Measurements from ENCODE around the gene DYTN. TPM values are rescaled to one million over a fixed set of nuclear protein-coding genes. Genes with fewer than 3 reads are reported as not detected.
A peak's percentile ranks its signal among the peaks of the same experiment; 100 is the strongest.

DYTN gene, protein sequence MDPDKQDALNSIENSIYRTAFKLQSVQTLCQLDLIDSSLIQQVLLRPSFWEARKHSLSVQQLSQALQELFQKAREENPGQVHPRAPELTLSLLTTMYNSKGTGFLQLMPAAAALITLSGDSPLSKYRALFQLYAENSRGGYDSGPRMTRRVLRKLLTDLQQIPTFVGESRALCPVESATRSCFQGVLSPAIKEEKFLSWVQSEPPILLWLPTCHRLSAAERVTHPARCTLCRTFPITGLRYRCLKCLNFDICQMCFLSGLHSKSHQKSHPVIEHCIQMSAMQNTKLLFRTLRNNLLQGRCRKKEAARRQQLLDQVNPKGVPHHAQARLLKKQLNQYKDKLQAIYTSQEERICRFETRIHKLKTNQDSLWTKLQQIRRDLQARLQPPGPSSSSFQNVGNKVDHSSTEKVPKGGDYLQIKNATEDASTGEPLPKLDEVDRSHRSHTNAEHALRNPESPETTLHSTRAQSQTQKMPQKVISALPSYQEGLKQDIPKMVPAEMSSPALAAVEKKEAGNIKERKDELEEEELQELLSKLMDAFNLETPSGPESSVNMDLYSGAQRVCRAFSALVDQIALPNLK
- total RNA-seq, result not detected

DNA sequence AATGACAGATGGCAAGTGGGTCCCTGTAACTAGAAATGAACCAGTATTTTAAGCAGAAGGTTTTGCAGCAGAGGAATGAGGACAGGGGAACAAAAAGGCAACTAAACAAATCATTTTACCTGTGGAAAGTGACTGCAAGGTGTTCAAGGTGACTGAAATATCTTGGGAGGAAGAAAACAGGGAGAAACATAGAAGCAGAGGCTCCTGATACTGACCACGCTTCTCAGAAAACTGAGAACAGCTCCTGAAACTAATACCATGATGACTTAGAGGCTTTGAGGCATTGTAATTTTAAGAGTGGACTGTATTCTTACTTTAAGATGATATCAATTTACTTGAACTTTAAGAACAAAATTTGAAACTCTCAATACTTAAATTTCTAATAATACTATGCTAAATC lies at the start of gene DYTN:
TSS of gene DYTN (minus strand) at position 101 of the 400 bp plus-strand sequence. CDS start 117 bp downstream, outside the sequence.
- WGBS, 2 donors, result 76 to 83% methylated on average over 1 of the region's 1 CpG
- no peak within 1 kb of the TSS for H3K4me3 ChIP-seq (ENCODE audit: low read depth, poor library complexity, severe bottlenecking)
- intact Hi-C loops (cut with DNase I; ENCODE audit: low total_unique reads), result no loop called here
- no peak for TF ChIP-seq POLR2A (IDR thresholded peaks at IDR 0.05)
- TF ChIP-seq, protein P1, sequence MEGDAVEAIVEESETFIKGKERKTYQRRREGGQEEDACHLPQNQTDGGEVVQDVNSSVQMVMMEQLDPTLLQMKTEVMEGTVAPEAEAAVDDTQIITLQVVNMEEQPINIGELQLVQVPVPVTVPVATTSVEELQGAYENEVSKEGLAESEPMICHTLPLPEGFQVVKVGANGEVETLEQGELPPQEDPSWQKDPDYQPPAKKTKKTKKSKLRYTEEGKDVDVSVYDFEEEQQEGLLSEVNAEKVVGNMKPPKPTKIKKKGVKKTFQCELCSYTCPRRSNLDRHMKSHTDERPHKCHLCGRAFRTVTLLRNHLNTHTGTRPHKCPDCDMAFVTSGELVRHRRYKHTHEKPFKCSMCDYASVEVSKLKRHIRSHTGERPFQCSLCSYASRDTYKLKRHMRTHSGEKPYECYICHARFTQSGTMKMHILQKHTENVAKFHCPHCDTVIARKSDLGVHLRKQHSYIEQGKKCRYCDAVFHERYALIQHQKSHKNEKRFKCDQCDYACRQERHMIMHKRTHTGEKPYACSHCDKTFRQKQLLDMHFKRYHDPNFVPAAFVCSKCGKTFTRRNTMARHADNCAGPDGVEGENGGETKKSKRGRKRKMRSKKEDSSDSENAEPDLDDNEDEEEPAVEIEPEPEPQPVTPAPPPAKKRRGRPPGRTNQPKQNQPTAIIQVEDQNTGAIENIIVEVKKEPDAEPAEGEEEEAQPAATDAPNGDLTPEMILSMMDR (IDR thresholded peaks at IDR 0.05), result no peak
- DNase-seq (ENCODE audit: low spot score in 2 of 2), result no peak

DNA sequence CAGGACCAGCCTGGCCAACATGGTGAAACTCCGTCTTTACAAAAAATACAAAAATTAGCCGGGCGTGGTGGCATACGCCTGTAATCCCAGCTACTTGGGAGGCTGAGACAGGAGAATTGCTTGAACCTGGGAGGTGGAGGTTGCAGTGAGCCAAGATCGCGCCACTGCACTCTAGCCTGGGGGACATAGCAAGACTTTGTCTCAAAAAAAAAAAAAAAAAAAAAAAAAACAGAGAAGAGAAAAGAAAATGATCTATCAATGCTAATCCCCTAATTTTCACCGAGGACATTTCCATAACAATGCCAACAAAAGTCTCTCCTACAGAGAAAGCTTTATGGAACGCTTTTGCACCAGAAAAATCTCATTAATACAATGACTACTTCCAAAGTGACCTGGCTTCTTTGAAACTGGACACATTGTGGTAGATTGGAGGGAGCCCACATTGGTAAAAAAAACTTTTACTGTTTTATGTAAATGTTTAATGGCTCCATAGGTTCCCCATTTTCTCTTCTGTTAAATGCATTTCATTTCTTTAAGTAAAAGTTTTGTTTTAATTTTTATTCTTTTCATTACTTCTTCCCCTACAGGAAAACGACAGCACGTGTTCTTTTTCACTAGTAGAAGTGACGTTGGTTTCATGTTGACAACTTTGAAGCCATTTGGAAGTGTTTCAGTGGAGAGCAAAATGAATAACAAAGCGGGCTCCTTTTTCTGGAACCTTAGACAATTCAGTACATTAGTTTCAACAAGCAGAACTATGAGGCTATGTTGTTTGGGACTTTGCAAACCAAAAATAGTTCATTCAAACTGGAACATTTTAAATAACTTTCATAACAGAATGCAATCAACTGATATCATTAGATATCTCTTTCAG lies 48.1 kb upstream of the DYTN start:
- H3K4me3 ChIP-seq (ENCODE audit: low read depth, poor library complexity, severe bottlenecking), result peak overlapping the region; percentile 75
- intact Hi-C loops (cut with DNase I; ENCODE audit: low total_unique reads), result no loop called here
- DNase-seq (ENCODE audit: low spot score in 2 of 2), result no peak
- TF ChIP-seq POLR2A (IDR thresholded peaks at IDR 0.05), result no peak
- TF ChIP-seq, protein P1 (IDR thresholded peaks at IDR 0.05), result no peak
- 35 to 42% methylated on average over 12 of the region's 12 CpGs for WGBS, 2 donors

DNA sequence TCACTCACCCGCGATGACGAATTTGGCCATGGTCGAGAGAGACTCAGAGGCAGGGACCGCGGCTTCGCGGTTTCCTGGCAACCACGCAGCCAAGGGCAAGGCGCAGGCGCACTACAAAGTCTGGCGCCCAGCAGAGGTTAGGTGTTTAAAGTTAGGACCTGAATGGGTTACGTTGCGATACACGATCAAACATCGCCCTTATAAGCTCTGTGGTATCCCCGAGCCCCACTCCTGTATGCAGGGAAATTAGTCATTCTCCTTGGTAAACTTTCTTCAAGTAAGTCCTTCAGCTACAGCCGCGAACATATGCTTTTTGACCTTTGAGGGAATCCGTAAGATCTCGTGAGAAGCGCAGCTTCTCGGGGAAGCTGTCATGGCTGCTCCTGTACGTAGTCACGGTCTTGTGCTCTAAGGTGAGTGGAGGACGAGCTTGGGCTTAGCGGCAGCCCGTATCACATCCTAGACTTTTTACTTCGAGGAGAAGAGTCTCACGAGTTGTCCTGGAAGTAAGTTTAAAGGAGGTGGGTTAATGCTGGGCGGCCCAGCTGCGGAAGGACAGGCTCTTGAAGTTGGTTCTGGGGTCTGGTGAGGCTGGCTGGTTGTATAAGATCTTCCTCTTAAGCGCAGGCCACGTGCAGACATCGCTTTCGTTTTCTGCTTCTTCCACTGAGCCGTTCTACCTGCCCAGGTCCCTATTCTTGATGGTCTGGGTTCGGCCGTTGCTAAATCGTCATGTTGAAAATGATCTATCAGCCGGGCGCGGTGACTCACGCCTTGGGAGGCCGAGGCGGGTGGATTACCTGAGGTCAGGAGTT lies 47.3 kb upstream of the DYTN start, which contains the start of the genes FASTKD2 and MDH1B:
TSS of gene FASTKD2 (plus strand) at position 365 of the 815 bp plus-strand sequence. CDS start 1,088 bp downstream, outside the sequence.
TSS of gene MDH1B (minus strand) at position 87 of the 815 bp plus-strand sequence. CDS start at position 30, 57 bp downstream.
- intact Hi-C loops (cut with DNase I; ENCODE audit: low total_unique reads), result no loop called here

DNA sequence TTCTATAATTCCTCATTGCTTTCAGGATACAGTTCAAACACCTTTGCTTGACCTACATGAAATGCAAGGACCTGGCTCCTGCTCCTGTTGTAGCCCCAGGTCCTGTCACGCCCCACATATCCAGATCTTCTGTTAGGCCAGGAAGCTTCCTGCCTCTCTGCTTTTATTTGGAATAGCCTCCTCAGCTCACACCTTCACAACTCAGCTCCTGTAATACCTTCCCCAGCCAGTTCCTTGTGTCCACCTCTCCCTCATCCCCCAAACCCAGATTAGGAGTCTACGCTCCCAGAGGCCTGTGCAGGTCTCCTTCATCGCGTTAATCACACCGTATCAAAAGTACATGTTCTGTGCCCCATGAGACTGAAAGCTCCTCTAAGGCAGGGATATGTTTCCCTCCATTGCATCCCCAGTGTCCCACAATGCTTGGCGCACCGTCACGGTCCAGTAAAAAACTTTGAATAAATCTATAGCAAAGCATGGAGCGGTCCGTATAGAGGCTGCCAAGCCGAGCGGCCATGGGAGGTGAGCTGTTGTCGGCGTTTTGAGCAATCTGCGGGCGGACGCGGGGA lies 46.6 kb upstream of the DYTN start:
- DNase-seq (ENCODE audit: low spot score in 2 of 2), result no peak
- peak overlapping the region; percentile 75 for H3K4me3 ChIP-seq (ENCODE audit: low read depth, poor library complexity, severe bottlenecking)
- intact Hi-C loops (cut with DNase I; ENCODE audit: low total_unique reads), result no loop called here
- WGBS, 2 donors, result 8 to 9% methylated on average over 18 of the region's 18 CpGs
- TF ChIP-seq, protein P1 (IDR thresholded peaks at IDR 0.05), result no peak
- TF ChIP-seq POLR2A (IDR thresholded peaks at IDR 0.05), result no peak

More for the DNA sequence above, 47.3 kb upstream of the DYTN start, which contains the start of the genes FASTKD2 and MDH1B:
- no peak for TF ChIP-seq POLR2A (IDR thresholded peaks at IDR 0.05)
- TF ChIP-seq, protein P1 (IDR thresholded peaks at IDR 0.05), result no peak
- WGBS, 2 donors, result 0 to 1% methylated on average over 46 of the region's 46 CpGs
- peak within 1 kb of the TSS; percentile 75 for H3K4me3 ChIP-seq (ENCODE audit: low read depth, poor library complexity, severe bottlenecking)
- peak; percentile 84 to 96 for DNase-seq (ENCODE audit: low spot score in 2 of 2)

Data from lower leg skin (tissue), 4 donors.